B cell (primary cell): Measurements from ENCODE around the gene DGKB.

Source experiments
- EZH2 ChIP-seq: IDR thresholded peaks from 2 replicates; pipeline ENCODE4 v1.6.1; 2012; ENCODE audit warnings: borderline replicate concordance, low read depth, mild to moderate bottlenecking, moderate library complexity, low read length; ENCODE audit not compliant: insufficient read depth, poor library complexity, severe bottlenecking
- TF ChIP-seq, protein P1 (sequence below): fragments of 200-600 bp; IDR thresholded peaks from one replicate; pipeline ENCODE4 v1.8.0; 2022; ENCODE audit warnings: antibody characterized with exemption, mild to moderate bottlenecking

DNA sequence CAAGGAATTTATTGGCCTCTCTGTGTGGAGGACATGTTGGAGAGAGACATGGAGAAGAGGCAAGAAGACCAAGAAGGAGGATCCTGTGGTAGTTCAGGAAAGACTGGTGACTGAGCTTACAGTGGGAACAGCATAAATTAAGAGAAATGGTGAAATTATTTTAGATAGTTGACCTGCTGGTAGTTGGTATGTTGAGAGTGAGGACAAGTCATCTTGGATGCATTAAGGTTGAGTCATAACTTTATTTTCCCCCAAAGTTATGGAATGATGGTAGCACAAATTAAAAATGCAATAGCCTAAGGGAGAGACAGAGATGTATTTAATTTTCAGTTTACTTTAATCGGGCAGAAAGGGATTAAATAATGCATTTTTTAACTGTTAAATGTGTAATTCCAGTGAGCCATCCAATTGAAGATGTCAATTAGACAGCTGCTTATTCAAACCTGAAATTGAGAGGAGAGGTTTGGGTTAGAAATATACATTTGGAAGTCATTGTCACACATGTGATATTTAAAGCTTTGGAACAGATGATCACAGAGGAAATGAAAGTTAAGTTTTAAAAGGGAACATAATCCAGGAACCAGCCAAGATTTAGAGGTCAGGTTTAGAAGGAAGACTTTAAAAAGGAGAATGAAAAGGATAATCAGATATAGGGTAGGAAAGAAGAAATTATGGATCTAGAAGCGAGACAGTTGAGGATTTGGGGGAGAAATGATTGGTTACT lies 80.6 kb downstream of the DGKB start:
- TF ChIP-seq, protein P1, sequence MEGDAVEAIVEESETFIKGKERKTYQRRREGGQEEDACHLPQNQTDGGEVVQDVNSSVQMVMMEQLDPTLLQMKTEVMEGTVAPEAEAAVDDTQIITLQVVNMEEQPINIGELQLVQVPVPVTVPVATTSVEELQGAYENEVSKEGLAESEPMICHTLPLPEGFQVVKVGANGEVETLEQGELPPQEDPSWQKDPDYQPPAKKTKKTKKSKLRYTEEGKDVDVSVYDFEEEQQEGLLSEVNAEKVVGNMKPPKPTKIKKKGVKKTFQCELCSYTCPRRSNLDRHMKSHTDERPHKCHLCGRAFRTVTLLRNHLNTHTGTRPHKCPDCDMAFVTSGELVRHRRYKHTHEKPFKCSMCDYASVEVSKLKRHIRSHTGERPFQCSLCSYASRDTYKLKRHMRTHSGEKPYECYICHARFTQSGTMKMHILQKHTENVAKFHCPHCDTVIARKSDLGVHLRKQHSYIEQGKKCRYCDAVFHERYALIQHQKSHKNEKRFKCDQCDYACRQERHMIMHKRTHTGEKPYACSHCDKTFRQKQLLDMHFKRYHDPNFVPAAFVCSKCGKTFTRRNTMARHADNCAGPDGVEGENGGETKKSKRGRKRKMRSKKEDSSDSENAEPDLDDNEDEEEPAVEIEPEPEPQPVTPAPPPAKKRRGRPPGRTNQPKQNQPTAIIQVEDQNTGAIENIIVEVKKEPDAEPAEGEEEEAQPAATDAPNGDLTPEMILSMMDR, result no peak
- no peak for TF ChIP-seq EZH2
